Common myeloid progenitor, CD34-positive (primary cell): ENCODE results near the gene UBE2L5.

Source experiments
- CTCF ChIA-PET: fragments of 350-600 bp; sonication (Branson Sonifier 250); formaldehyde crosslinking; loops from one replicate; lab custom pipeline; 2021; ENCODE audit warnings: antibody characterized with exemption; lab: Charles Lee
- POLR2A ChIA-PET: fragments of 350-600 bp; sonication (Branson Sonifier 250); formaldehyde crosslinking; loops from one replicate; lab custom pipeline; 2021; ENCODE audit warnings: antibody characterized with exemption; lab: Charles Lee
- DNase-seq, 3 donors: peaks; one replicate each; pipeline versions ENCODE4 v3.0.0 to v3.0.0-alpha.2; 2013
- H3K27ac ChIP-seq, 2 experiments: 1 replicate in 1 of 2; 2 replicates in 1 of 2; pipeline ENCODE4 v1.7.0; 2013; ENCODE audit warnings: inconsistent platforms in 2 of 2, low read length in 2 of 2, mild to moderate bottlenecking in 2 of 2, low read depth in 1 of 2, moderate library complexity in 1 of 2; ENCODE audit not compliant: severe bottlenecking in 2 of 2, insufficient read depth in 1 of 2, poor library complexity in 1 of 2
- H3K27me3 ChIP-seq, 5 experiments: replicated peaks in 2 of 5; 1 replicate in 3 of 5; 2 replicates in 2 of 5; pipeline versions ENCODE4 v1.6.1 to v1.7.0; 2013; ENCODE audit warnings: low read length in 4 of 5, mild to moderate bottlenecking in 2 of 5, moderate library complexity in 2 of 5, inconsistent platforms in 1 of 5; ENCODE audit not compliant: insufficient read depth in 5 of 5, control insufficient read depth in 4 of 5
- H3K36me3 ChIP-seq, 4 experiments: 1 replicate in 2 of 4; 2 replicates in 2 of 4; pipeline versions ENCODE4 v1.6.1 to v1.7.0; 2013; ENCODE audit warnings: low read length in 3 of 4, control low read depth in 1 of 4, mild to moderate bottlenecking in 1 of 4; ENCODE audit not compliant: control insufficient read depth in 4 of 4, insufficient read depth in 4 of 4
- H3K4me1 ChIP-seq, 4 experiments: 1 replicate in 3 of 4; 2 replicates in 1 of 4; pipeline versions ENCODE4 v1.6.1 to v1.7.1; 2013; ENCODE audit warnings: low read length in 3 of 4, mild to moderate bottlenecking in 3 of 4, control low read depth in 1 of 4, inconsistent platforms in 1 of 4, moderate library complexity in 1 of 4; ENCODE audit not compliant: control insufficient read depth in 4 of 4, insufficient read depth in 4 of 4; ENCODE audit errors: control extremely low read depth in 1 of 4
- H3K4me3 ChIP-seq, 7 experiments: 1 replicate in 4 of 7; 2 replicates in 3 of 7; pipeline versions ENCODE4 v1.5.1 to v1.7.0; 2013; ENCODE audit warnings: mild to moderate bottlenecking in 7 of 7, low read length in 6 of 7, moderate library complexity in 6 of 7, inconsistent platforms in 2 of 7, low read depth in 2 of 7, control low read depth in 1 of 7; ENCODE audit not compliant: insufficient read depth in 4 of 7, control insufficient read depth in 1 of 7; ENCODE audit errors: extremely low read depth in 1 of 7
- H3K9me3 ChIP-seq, 5 experiments: 1 replicate in 4 of 5; 2 replicates in 1 of 5; pipeline versions ENCODE4 v1.6.1 to v1.7.1; 2013; ENCODE audit warnings: low read length in 4 of 5, mild to moderate bottlenecking in 2 of 5, inconsistent platforms in 1 of 5, low read depth in 1 of 5, moderate library complexity in 1 of 5; ENCODE audit not compliant: control insufficient read depth in 4 of 5, insufficient read depth in 2 of 5; ENCODE audit errors: control extremely low read depth in 1 of 5
- WGBS: methylation state at CpG from one replicate; pipeline ENCODE4 v1.1.5; 2013; ENCODE audit not compliant: insufficient coverage; 5-methylcytosine and 5-hydroxymethylcytosine counted together

UBE2L5 gene

GRCh38 chr13:30381049-30381448, 41.2 kb upstream of the UBE2L5 start:
- peaks cover 9 to 37% (median 28%) of the 10 kb centered on the region in 4 experiments for H3K4me1 ChIP-seq
- ChIA-PET POLR2A (no interaction called here), CTCF (interaction anchor here (0.6 to 5.9 kb wide), 2 partner anchors 9 to 14 kb away, joined by 3 to 40 read pairs; no protein-coding TSS in a partner anchor)
- no CpG with 5 or more reads among the region's 2 CpGs for WGBS
- H3K9me3 ChIP-seq = no peaks in the 10 kb centered on the region
- H3K27ac ChIP-seq = no peak overlapping the region
- H3K36me3 ChIP-seq = peaks cover 0 to 2% (median 0%) of the 10 kb centered on the region in 4 experiments
- H3K27me3 ChIP-seq = no peaks in the 10 kb centered on the region
- H3K4me3 ChIP-seq = no peak overlapping the region
- DNase-seq = no peak

GRCh38 chr13:30382836-30383525, 39.3 kb upstream of the UBE2L5 start:
- Histone ChIP-seq H3K27me3 (no peaks in the 10 kb centered on the region), H3K9me3 (no peaks in the 10 kb centered on the region), H3K36me3 (peaks cover 0 to 2% (median 0%) of the 10 kb centered on the region in 4 experiments), H3K27ac (no peak overlapping the region), H3K4me3 (peak overlapping the region in 1 of 7 experiments; percentile 45), H3K4me1 (peaks cover under 1 to 18% (median 12%) of the 10 kb centered on the region in 4 experiments)
- DNase-seq = peak in 2 of 3 donors; percentile 55 to 78
- WGBS = 22% methylated on average over 5 of the region's 6 CpGs
- ChIA-PET CTCF (interaction anchor here (0.9 to 5.9 kb wide), 4 partner anchors 9 to 32 kb away, joined by 3 to 40 read pairs (median 7); no protein-coding TSS in a partner anchor), POLR2A (no interaction called here)

GRCh38 chr13:30388406-30389283, 33.6 kb upstream of the UBE2L5 start:
- DNase-seq = no peak
- POLR2A ChIA-PET = no interaction called here
- 71% methylated on average over 9 of the region's 15 CpGs for WGBS
- Histone ChIP-seq H3K9me3 (no peaks in the 10 kb centered on the region), H3K36me3 (peaks cover 0 to 2% (median 0%) of the 10 kb centered on the region in 4 experiments), H3K4me1 (peaks cover 9 to 17% (median 11%) of the 10 kb centered on the region in 4 experiments), H3K27ac (no peak overlapping the region), H3K27me3 (no peaks in the 10 kb centered on the region), H3K4me3 (no peak overlapping the region)
- CTCF ChIA-PET = interaction anchor here (0.9 to 3.5 kb wide), 5 partner anchors 10 to 29 kb away, joined by 3 to 13 read pairs (median 4); no protein-coding TSS in a partner anchor

GRCh38 chr13:30391956-30392680, 30.2 kb upstream of the UBE2L5 start:
- peaks cover 12 to 31% (median 17%) of the 10 kb centered on the region in 4 experiments for H3K4me1 ChIP-seq
- H3K36me3 ChIP-seq = no peaks in the 10 kb centered on the region
- no peaks in the 10 kb centered on the region for H3K27me3 ChIP-seq
- POLR2A ChIA-PET = interaction anchor here (0.6 kb wide), 1 partner anchor 18 kb away, joined by 3 read pairs; no protein-coding TSS in a partner anchor
- DNase-seq = no peak
- H3K27ac ChIP-seq = no peak overlapping the region
- no peak overlapping the region for H3K4me3 ChIP-seq
- 97% methylated on average over 8 of the region's 9 CpGs for WGBS
- no peaks in the 10 kb centered on the region for H3K9me3 ChIP-seq
- CTCF ChIA-PET = interaction anchor here (1.7 to 3.5 kb wide), 4 partner anchors 9 to 20 kb away, joined by 6 to 13 read pairs (median 10); no protein-coding TSS in a partner anchor

GRCh38 chr13:30392681-30393045, 29.6 kb upstream of the UBE2L5 start:
- Histone ChIP-seq H3K27me3 (no peaks in the 10 kb centered on the region), H3K27ac (no peak overlapping the region), H3K4me1 (peaks cover 12 to 31% (median 17%) of the 10 kb centered on the region in 4 experiments), H3K9me3 (no peaks in the 10 kb centered on the region), H3K36me3 (no peaks in the 10 kb centered on the region), H3K4me3 (no peak overlapping the region)
- WGBS = 94% methylated on average over 4 of the region's 5 CpGs
- ChIA-PET POLR2A (no interaction called here), CTCF (interaction anchor here (0.7 to 2.3 kb wide), 4 partner anchors 10 to 20 kb away, joined by 3 to 13 read pairs (median 6); no protein-coding TSS in a partner anchor)
- DNase-seq = no peak

GRCh38 chr13:30394751-30395191, 27.5 kb upstream of the UBE2L5 start:
- peak; percentile 18 to 65 (median 54) for DNase-seq
- Histone ChIP-seq H3K4me3 (peak overlapping the region; percentile 50 to 93 (median 73)), H3K27me3 (no peaks in the 10 kb centered on the region), H3K27ac (peak overlapping the region; percentile 69 to 88), H3K9me3 (no peaks in the 10 kb centered on the region), H3K4me1 (peaks cover 0 to 14% (median 8%) of the 10 kb centered on the region in 4 experiments), H3K36me3 (no peaks in the 10 kb centered on the region)
- ChIA-PET POLR2A (interaction anchor here (1.1 kb wide), 1 partner anchor 21 kb away, joined by 3 read pairs; no protein-coding TSS in a partner anchor), CTCF (interaction anchor here (0.8 to 2.3 kb wide), 6 partner anchors 10 to 23 kb away, joined by 3 to 9 read pairs (median 4); no protein-coding TSS in a partner anchor)
- 0% methylated on average over 4 of the region's 7 CpGs for WGBS
